Endodermal cell (in vitro differentiated cells): Measurements from ENCODE around the gene FUT7. TPM values are rescaled to one million over a fixed set of nuclear protein-coding genes. Genes with fewer than 3 reads are reported as not detected.

Source experiments
- DNase-seq: peaks from one replicate; pipeline ENCODE4 v3.0.0-alpha.2; 2017
- H3K27ac ChIP-seq: 2 replicates; pipeline ENCODE4 v1.5.1; 2013; ENCODE audit warnings: mild to moderate bottlenecking, low read depth, low read length, moderate library complexity
- H3K27me3 ChIP-seq: 2 replicates; pipeline ENCODE4 v1.6.1; 2013; ENCODE audit warnings: mild to moderate bottlenecking, low read length, moderate library complexity; ENCODE audit not compliant: insufficient read depth, control insufficient read depth, poor library complexity, severe bottlenecking
- H3K36me3 ChIP-seq: 2 replicates; pipeline ENCODE4 v1.7.0; 2013; ENCODE audit warnings: mild to moderate bottlenecking, low read length, moderate library complexity; ENCODE audit not compliant: control insufficient read depth, insufficient read depth
- H3K4me1 ChIP-seq: one replicate; pipeline ENCODE4 v1.7.0; 2013; ENCODE audit warnings: low read length; ENCODE audit not compliant: control insufficient read depth, insufficient read depth
- H3K4me3 ChIP-seq: 2 replicates; pipeline ENCODE4 v1.5.1; 2013; ENCODE audit warnings: mild to moderate bottlenecking, low read length, moderate library complexity
- H3K9ac ChIP-seq: 2 replicates; pipeline ENCODE4 v1.6.1; 2013; ENCODE audit warnings: mild to moderate bottlenecking, low read length, moderate library complexity; ENCODE audit not compliant: poor library complexity, severe bottlenecking; ENCODE audit errors: extremely low read depth
- H3K9me3 ChIP-seq: 2 replicates; pipeline ENCODE4 v1.6.1; 2013; ENCODE audit warnings: mild to moderate bottlenecking, low read length, moderate library complexity; ENCODE audit not compliant: control insufficient read depth
- H3K27ac Mint-ChIP-seq: 2 replicates; pipeline ENCODE4 v1.8.0; 2020; ENCODE audit warnings: mixed read lengths
- H3K27me3 Mint-ChIP-seq: 2 replicates; pipeline ENCODE4 v1.8.0; 2021; ENCODE audit warnings: mild to moderate bottlenecking, mixed read lengths; ENCODE audit not compliant: insufficient read depth
- H3K36me3 Mint-ChIP-seq: 2 replicates; pipeline ENCODE4 v1.8.0; 2020; ENCODE audit warnings: low read depth, mixed read lengths
- H3K4me1 Mint-ChIP-seq: 2 replicates; pipeline ENCODE4 v1.8.0; 2020; ENCODE audit warnings: mixed read lengths
- H3K4me3 Mint-ChIP-seq: 2 replicates; pipeline ENCODE4 v1.8.0; 2020; ENCODE audit warnings: mild to moderate bottlenecking, moderate library complexity, mixed read lengths
- H3K9me3 Mint-ChIP-seq: 2 replicates; pipeline ENCODE4 v1.8.0; 2020; ENCODE audit warnings: mild to moderate bottlenecking, mixed read lengths
- CTCF ChIP-seq: fragments of 200-600 bp; sonication (generic); conservative IDR thresholded peaks from 2 replicates; pipeline ENCODE4 v1.5.0; 2021; ENCODE audit warnings: antibody characterized with exemption, mild to moderate bottlenecking
- WGBS, 2 experiments: methylation state at CpG; one replicate each; pipeline versions ENCODE4 v1.1.5 to v1.1.7; 2013; ENCODE audit warnings: missing lambda C conversion rate in 2 of 2, mixed read lengths in 1 of 2; ENCODE audit not compliant: insufficient coverage in 1 of 2, insufficient read length in 1 of 2; 5-methylcytosine and 5-hydroxymethylcytosine counted together
- total RNA-seq, 2 donors: library from RNA; stranded (reverse); fragmentation: NEBNext Ultra II Directional in 1 of 2; extraction: Animal tissue kit (Norgen Biotek cat#: 25700) in 1 of 2; gene quantifications; 2 replicates in 1 of 2; 3 replicates in 1 of 2; pipeline ENCODE4 v1.2.1, GENCODE V29; 2021

Gene FUT7
- total RNA-seq, 2 donors from 2014 or later: not detected

- TF ChIP-seq CTCF: no peak
- Mint-ChIP-seq H3K9me3 (peaks cover 1% of the 10 kb centered on the region), H3K27ac (no peak overlapping the region), H3K4me1 (no peaks in the 10 kb centered on the region), H3K4me3 (no peak overlapping the region), H3K36me3 (peaks cover 6% of the 10 kb centered on the region), H3K27me3 (no peaks in the 10 kb centered on the region)
- Histone ChIP-seq H3K27me3 (no peaks in the 10 kb centered on the region), H3K4me3 (no peak overlapping the region), H3K9me3 (no peaks in the 10 kb centered on the region), H3K36me3 (no peaks in the 10 kb centered on the region), H3K27ac (no peak overlapping the region), H3K4me1 (no peaks in the 10 kb centered on the region), H3K9ac (no peak overlapping the region)
- no peak for DNase-seq
- WGBS, 2 experiments: 93 to 96% methylated on average over 12 to 20 of the region's 20 CpGs
These were observed 18.3 kb downstream of the FUT7 start for GRCh38 chr9:137013571-137013940.

- H3K9ac ChIP-seq: no peak overlapping the region
- peaks cover 1% of the 10 kb centered on the region for H3K9me3 Mint-ChIP-seq
- H3K4me3 Mint-ChIP-seq: no peak overlapping the region
- H3K9me3 ChIP-seq: no peaks in the 10 kb centered on the region
- no peaks in the 10 kb centered on the region for H3K4me1 ChIP-seq
- H3K27me3 Mint-ChIP-seq: no peaks in the 10 kb centered on the region
- H3K27ac ChIP-seq: no peak overlapping the region
- no peaks in the 10 kb centered on the region for H3K27me3 ChIP-seq
- peak; percentile 68 for DNase-seq
- TF ChIP-seq CTCF: no peak
- 85 to 87% methylated on average over 29 to 67 of the region's 67 CpGs for WGBS, 2 experiments
- H3K36me3 Mint-ChIP-seq: peaks cover 6% of the 10 kb centered on the region
- no peak overlapping the region for H3K4me3 ChIP-seq
- H3K4me1 Mint-ChIP-seq: no peaks in the 10 kb centered on the region
- H3K36me3 ChIP-seq: no peaks in the 10 kb centered on the region
- no peak overlapping the region for H3K27ac Mint-ChIP-seq
These were observed 19.0 kb downstream of the FUT7 start for GRCh38 chr9:137012694-137013570.

GRCh38 chr9:137011907-137012675, 19.8 kb downstream of the FUT7 start:
- Mint-ChIP-seq H3K4me1 (no peaks in the 10 kb centered on the region), H3K9me3 (peaks cover 1% of the 10 kb centered on the region), H3K36me3 (peaks cover 5% of the 10 kb centered on the region), H3K27me3 (no peaks in the 10 kb centered on the region), H3K4me3 (no peak overlapping the region), H3K27ac (no peak overlapping the region)
- no peak overlapping the region for H3K9ac ChIP-seq
- H3K27ac ChIP-seq: no peak overlapping the region
- TF ChIP-seq CTCF: no peak
- no peaks in the 10 kb centered on the region for H3K27me3 ChIP-seq
- H3K4me1 ChIP-seq: no peaks in the 10 kb centered on the region
- H3K9me3 ChIP-seq: no peaks in the 10 kb centered on the region
- no peaks in the 10 kb centered on the region for H3K36me3 ChIP-seq
- no peak overlapping the region for H3K4me3 ChIP-seq
- no peak for DNase-seq
- 93 to 96% methylated on average over 13 to 39 of the region's 39 CpGs for WGBS, 2 experiments
